SW 1271 (cell line): ENCODE results near the gene BACE2.

Experiments used
- DNase-seq, 2 experiments: peaks; one replicate each; lab custom pipeline; 2025; lab: John Stamatoyannopoulos, UW

Gene BACE2

GRCh38 chr21:41148798-41149197, 19.2 kb upstream of the BACE2 start:
- no peak for DNase-seq

- no peak for DNase-seq
Measured at GRCh38 chr21:41149199-41149598, 18.8 kb upstream of the BACE2 start.

- no peak for DNase-seq
Measured at GRCh38 chr21:41152147-41152546, 15.8 kb upstream of the BACE2 start.

GRCh38 chr21:41153443-41153842, 14.5 kb upstream of the BACE2 start:
- no peak for DNase-seq

- no peak for DNase-seq
Measured at GRCh38 chr21:41156142-41156541, 11.8 kb upstream of the BACE2 start.

GRCh38 chr21:41158026-41158425, 9.9 kb upstream of the BACE2 start:
- DNase-seq = no peak

GRCh38 chr21:41160036-41160435, 7.9 kb upstream of the BACE2 start:
- no peak for DNase-seq

GRCh38 chr21:41161428-41161827, 6.5 kb upstream of the BACE2 start:
- DNase-seq = no peak

- no peak for DNase-seq
Measured at GRCh38 chr21:41162096-41162495, 5.9 kb upstream of the BACE2 start.

- DNase-seq = no peak
Measured at GRCh38 chr21:41163091-41163490, 4.9 kb upstream of the BACE2 start.

GRCh38 chr21:41164052-41164451, 3.9 kb upstream of the BACE2 start:
- no peak for DNase-seq

- DNase-seq = no peak
Measured at GRCh38 chr21:41164981-41165655, 2.8 kb upstream of the BACE2 start.

- no peak for DNase-seq
Measured at GRCh38 chr21:41166884-41167283, 1.1 kb upstream of the BACE2 start.

- peak in 1 of 2 experiments; percentile 27 for DNase-seq
Measured at GRCh38 chr21:41168391-41169257, 664 bp downstream of the BACE2 start.

- DNase-seq = no peak
Measured at GRCh38 chr21:41169258-41169576, 1.3 kb downstream of the BACE2 start.

- no peak for DNase-seq
Measured at GRCh38 chr21:41169701-41170100, 1.7 kb downstream of the BACE2 start.

GRCh38 chr21:41170442-41170841, 2.5 kb downstream of the BACE2 start:
- DNase-seq = peak; percentile 13 to 47

GRCh38 chr21:41170859-41171609, 3.1 kb downstream of the BACE2 start:
- DNase-seq = no peak

GRCh38 chr21:41175080-41175479, 7.1 kb downstream of the BACE2 start:
- DNase-seq = no peak

GRCh38 chr21:41176846-41177245, 8.9 kb downstream of the BACE2 start:
- no peak for DNase-seq

GRCh38 chr21:41180752-41181151, 12.8 kb downstream of the BACE2 start:
- no peak for DNase-seq

GRCh38 chr21:41182547-41182946, 14.6 kb downstream of the BACE2 start:
- no peak for DNase-seq

- DNase-seq = no peak
Measured at GRCh38 chr21:41183575-41183974, 15.6 kb downstream of the BACE2 start.
